Measurements from ENCODE around the gene SURF2. TPM values are rescaled to one million over a fixed set of nuclear protein-coding genes. Genes with fewer than 3 reads are reported as not detected.

SURF2 gene
- total RNA-seq, 1 experiment from 2014 or later = 27.8 TPM

DNA sequence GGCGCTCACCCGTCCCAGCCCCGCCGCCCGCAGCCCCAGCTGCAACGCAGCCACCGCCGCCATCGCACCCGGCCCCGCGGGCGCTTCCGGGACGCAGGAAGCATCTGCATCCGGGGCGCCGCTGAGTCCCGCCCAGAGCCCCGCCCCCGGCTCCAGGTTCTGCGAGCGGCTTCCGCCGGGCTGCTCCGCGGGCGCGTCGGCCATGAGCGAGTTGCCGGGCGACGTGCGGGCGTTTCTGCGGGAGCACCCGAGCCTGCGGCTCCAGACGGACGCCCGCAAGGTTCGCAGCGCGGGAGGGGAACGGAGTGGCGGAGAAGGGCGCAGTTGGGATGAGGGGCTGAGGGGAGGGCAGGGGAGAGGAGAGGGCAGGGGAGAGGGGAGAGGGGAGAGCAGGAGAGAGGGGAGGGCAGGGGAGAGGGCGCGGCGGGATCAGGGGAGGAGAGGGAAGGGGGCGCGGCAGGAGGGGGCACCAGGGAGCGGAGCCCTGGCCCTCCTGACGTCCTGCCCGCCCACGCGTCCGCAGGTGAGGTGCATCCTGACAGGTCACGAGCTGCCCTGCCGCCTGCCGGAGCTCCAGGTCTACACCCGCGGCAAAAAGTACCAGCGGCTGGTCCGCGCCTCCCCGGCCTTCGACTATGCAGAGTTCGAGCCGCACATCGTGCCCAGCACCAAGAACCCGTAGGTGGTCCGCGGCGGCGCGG lies at the start of gene SURF2, which contains the start of gene SURF1 (continued):
- TF ChIP-seq SP1 (IDR thresholded peaks at IDR 0.05; ENCODE audit: low read depth) (no peak), FOSL1 (IDR thresholded peaks at IDR 0.05; ENCODE audit: low read depth) (no peak), SIN3A (IDR thresholded peaks at IDR 0.05; ENCODE audit: low read depth) (no peak), CEBPB (IDR thresholded peaks at IDR 0.05; ENCODE audit: low read depth) (no peak), YY1 (IDR thresholded peaks at IDR 0.05; ENCODE audit: extremely low read depth, insufficient replicate concordance, low read depth, low read length) (peak; percentile 93), EGR1 (IDR thresholded peaks at IDR 0.05; ENCODE audit: low read depth) (no peak), ELF1 (IDR thresholded peaks at IDR 0.05; ENCODE audit: borderline replicate concordance, low read depth) (no peak)

DNA sequence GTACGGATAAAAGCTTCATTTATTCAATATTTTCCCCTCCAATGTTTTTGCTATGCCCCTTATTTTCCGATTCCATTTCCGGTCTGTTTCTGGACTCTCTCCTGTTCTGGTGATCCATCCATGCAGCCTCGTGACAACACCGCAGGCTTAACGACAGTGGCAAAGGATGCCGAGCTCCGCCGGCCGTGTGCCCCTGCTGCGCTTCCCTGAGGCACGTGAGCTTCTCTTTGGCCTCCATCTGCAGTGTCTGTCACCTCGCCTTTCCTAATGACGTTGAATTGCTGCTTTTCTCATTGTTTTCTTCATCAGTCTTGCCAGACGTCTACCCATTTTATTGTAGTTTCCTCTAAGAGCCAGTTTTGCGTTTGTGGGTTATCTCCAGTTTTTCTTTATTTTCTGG lies 49.0 kb upstream of the SURF2 start:
- H3K27ac ChIP-seq (ENCODE audit: low read depth, low read length) = no peak overlapping the region
- BruUV-seq (replicated peaks) = no TSS peak
- H3K9me3 ChIP-seq (ENCODE audit: control insufficient read depth in 1 of 2, insufficient read depth in 1 of 2, low read depth in 1 of 2, low read length in 2 of 2) = peaks cover 0 to 3% of the 10 kb centered on the region in 2 experiments; a peak in 1 of 4 replicates
- intact Hi-C loops (cut with micrococcal nuclease) = no loop called here
- ATAC-seq = no peak
- H2AFZ ChIP-seq (ENCODE audit: low read depth, low read length, poor library complexity, severe bottlenecking) = no peak overlapping the region
- H3K27me3 ChIP-seq (ENCODE audit: insufficient read depth, low read length) = 0 out of 2 replicates have a peak, but pooled peaks cover 3% of the 10 kb centered on the region
- CTCF ChIA-PET = no interaction called here
- H3K9ac ChIP-seq (ENCODE audit: low read length) = no peak overlapping the region
- no peaks in the 10 kb centered on the region for H4K20me1 ChIP-seq (ENCODE audit: insufficient read depth)
- H3K79me2 ChIP-seq (ENCODE audit: insufficient read depth, low read length) = no peaks in the 10 kb centered on the region
- H3K4me3 ChIP-seq (replicated peaks in 1 of 2; ENCODE audit: low read depth in 1 of 2, low read length in 2 of 2) = no peak overlapping the region
- no peaks in the 10 kb centered on the region for H3K9me2 ChIP-seq (ENCODE audit: insufficient read depth)
- no peaks in the 10 kb centered on the region for H3K4me1 ChIP-seq (ENCODE audit: control insufficient read depth in 1 of 2, insufficient read depth in 2 of 2, low read length in 2 of 2)
- POLR2A ChIA-PET = interaction anchor here (0.6 kb wide), 2 partner anchors 38 to 168 kb away, joined by 3 to 4 read pairs; no protein-coding TSS in a partner anchor
- RAD21 ChIA-PET (ENCODE audit: low non-redundant PET in 1 of 2, low total read pairs in 2 of 2, uncharacterized antibody in 2 of 2, unreplicated experiment in 2 of 2) = no interaction called here
- H3K4me2 ChIP-seq (ENCODE audit: low read length) = no peak overlapping the region
- H3K36me3 ChIP-seq (ENCODE audit: control insufficient read depth in 1 of 2, insufficient read depth in 2 of 2, low read length in 2 of 2) = no peaks in the 10 kb centered on the region
- DNase-seq (ENCODE audit: low read depth, low spot score) = no peak
- TF ChIP-seq POLR2AphosphoS5 (IDR thresholded peaks at IDR 0.05; ENCODE audit: low read depth, low read length) (no peak), SP1 (IDR thresholded peaks at IDR 0.05; ENCODE audit: low read depth) (no peak), SRF (IDR thresholded peaks at IDR 0.05; ENCODE audit: low read depth) (no peak), CBX3 (IDR thresholded peaks at IDR 0.05; ENCODE audit: low read depth) (no peak), POLR2A (IDR thresholded peaks at IDR 0.05; ENCODE audit: borderline replicate concordance, extremely low read depth, insufficient read depth, insufficient read length) (no peak), YY1 (IDR thresholded peaks at IDR 0.05; ENCODE audit: extremely low read depth, insufficient replicate concordance, low read depth, low read length) (no peak), FOSL1 (IDR thresholded peaks at IDR 0.05; ENCODE audit: low read depth) (no peak), TCF7L2 (IDR thresholded peaks at IDR 0.05; ENCODE audit: borderline replicate concordance, extremely low read depth, insufficient read depth, insufficient read length) (no peak), EZH2phosphoT487 (IDR thresholded peaks at IDR 0.05; ENCODE audit: borderline replicate concordance) (no peak)
- TF ChIP-seq, protein P1, sequence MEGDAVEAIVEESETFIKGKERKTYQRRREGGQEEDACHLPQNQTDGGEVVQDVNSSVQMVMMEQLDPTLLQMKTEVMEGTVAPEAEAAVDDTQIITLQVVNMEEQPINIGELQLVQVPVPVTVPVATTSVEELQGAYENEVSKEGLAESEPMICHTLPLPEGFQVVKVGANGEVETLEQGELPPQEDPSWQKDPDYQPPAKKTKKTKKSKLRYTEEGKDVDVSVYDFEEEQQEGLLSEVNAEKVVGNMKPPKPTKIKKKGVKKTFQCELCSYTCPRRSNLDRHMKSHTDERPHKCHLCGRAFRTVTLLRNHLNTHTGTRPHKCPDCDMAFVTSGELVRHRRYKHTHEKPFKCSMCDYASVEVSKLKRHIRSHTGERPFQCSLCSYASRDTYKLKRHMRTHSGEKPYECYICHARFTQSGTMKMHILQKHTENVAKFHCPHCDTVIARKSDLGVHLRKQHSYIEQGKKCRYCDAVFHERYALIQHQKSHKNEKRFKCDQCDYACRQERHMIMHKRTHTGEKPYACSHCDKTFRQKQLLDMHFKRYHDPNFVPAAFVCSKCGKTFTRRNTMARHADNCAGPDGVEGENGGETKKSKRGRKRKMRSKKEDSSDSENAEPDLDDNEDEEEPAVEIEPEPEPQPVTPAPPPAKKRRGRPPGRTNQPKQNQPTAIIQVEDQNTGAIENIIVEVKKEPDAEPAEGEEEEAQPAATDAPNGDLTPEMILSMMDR (IDR thresholded peaks at IDR 0.05 in 2 of 3, conservative IDR thresholded peaks at IDR 0.05 in 1 of 3; ENCODE audit: borderline replicate concordance in 1 of 3, insufficient read depth in 1 of 3, low read depth in 2 of 3, low read length in 2 of 3) = no peak
- TF ChIP-seq, protein P2, sequence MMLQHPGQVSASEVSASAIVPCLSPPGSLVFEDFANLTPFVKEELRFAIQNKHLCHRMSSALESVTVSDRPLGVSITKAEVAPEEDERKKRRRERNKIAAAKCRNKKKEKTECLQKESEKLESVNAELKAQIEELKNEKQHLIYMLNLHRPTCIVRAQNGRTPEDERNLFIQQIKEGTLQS (IDR thresholded peaks at IDR 0.05) = no peak
- TF ChIP-seq, protein P3, sequence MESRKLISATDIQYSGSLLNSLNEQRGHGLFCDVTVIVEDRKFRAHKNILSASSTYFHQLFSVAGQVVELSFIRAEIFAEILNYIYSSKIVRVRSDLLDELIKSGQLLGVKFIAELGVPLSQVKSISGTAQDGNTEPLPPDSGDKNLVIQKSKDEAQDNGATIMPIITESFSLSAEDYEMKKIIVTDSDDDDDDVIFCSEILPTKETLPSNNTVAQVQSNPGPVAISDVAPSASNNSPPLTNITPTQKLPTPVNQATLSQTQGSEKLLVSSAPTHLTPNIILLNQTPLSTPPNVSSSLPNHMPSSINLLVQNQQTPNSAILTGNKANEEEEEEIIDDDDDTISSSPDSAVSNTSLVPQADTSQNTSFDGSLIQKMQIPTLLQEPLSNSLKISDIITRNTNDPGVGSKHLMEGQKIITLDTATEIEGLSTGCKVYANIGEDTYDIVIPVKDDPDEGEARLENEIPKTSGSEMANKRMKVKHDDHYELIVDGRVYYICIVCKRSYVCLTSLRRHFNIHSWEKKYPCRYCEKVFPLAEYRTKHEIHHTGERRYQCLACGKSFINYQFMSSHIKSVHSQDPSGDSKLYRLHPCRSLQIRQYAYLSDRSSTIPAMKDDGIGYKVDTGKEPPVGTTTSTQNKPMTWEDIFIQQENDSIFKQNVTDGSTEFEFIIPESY (IDR thresholded peaks at IDR 0.05; ENCODE audit: extremely low read depth, insufficient replicate concordance, low read length) = no peak
- TF ChIP-seq, protein P4, sequence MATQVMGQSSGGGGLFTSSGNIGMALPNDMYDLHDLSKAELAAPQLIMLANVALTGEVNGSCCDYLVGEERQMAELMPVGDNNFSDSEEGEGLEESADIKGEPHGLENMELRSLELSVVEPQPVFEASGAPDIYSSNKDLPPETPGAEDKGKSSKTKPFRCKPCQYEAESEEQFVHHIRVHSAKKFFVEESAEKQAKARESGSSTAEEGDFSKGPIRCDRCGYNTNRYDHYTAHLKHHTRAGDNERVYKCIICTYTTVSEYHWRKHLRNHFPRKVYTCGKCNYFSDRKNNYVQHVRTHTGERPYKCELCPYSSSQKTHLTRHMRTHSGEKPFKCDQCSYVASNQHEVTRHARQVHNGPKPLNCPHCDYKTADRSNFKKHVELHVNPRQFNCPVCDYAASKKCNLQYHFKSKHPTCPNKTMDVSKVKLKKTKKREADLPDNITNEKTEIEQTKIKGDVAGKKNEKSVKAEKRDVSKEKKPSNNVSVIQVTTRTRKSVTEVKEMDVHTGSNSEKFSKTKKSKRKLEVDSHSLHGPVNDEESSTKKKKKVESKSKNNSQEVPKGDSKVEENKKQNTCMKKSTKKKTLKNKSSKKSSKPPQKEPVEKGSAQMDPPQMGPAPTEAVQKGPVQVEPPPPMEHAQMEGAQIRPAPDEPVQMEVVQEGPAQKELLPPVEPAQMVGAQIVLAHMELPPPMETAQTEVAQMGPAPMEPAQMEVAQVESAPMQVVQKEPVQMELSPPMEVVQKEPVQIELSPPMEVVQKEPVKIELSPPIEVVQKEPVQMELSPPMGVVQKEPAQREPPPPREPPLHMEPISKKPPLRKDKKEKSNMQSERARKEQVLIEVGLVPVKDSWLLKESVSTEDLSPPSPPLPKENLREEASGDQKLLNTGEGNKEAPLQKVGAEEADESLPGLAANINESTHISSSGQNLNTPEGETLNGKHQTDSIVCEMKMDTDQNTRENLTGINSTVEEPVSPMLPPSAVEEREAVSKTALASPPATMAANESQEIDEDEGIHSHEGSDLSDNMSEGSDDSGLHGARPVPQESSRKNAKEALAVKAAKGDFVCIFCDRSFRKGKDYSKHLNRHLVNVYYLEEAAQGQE (IDR thresholded peaks at IDR 0.05; ENCODE audit: low read depth) = no peak
